SW 1271 (cell line): Measurements from ENCODE around the gene IRF8.
"Not testable (repeated sequence)": the region's sequence is repeated elsewhere in the genome, so short reads cannot be mapped to it uniquely, and the experiment has no call there.

ENCODE experiments used
- DNase-seq, 2 experiments: peaks; one replicate each; lab custom pipeline; 2025; lab: John Stamatoyannopoulos, UW

IRF8 gene, protein sequence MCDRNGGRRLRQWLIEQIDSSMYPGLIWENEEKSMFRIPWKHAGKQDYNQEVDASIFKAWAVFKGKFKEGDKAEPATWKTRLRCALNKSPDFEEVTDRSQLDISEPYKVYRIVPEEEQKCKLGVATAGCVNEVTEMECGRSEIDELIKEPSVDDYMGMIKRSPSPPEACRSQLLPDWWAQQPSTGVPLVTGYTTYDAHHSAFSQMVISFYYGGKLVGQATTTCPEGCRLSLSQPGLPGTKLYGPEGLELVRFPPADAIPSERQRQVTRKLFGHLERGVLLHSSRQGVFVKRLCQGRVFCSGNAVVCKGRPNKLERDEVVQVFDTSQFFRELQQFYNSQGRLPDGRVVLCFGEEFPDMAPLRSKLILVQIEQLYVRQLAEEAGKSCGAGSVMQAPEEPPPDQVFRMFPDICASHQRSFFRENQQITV

DNA sequence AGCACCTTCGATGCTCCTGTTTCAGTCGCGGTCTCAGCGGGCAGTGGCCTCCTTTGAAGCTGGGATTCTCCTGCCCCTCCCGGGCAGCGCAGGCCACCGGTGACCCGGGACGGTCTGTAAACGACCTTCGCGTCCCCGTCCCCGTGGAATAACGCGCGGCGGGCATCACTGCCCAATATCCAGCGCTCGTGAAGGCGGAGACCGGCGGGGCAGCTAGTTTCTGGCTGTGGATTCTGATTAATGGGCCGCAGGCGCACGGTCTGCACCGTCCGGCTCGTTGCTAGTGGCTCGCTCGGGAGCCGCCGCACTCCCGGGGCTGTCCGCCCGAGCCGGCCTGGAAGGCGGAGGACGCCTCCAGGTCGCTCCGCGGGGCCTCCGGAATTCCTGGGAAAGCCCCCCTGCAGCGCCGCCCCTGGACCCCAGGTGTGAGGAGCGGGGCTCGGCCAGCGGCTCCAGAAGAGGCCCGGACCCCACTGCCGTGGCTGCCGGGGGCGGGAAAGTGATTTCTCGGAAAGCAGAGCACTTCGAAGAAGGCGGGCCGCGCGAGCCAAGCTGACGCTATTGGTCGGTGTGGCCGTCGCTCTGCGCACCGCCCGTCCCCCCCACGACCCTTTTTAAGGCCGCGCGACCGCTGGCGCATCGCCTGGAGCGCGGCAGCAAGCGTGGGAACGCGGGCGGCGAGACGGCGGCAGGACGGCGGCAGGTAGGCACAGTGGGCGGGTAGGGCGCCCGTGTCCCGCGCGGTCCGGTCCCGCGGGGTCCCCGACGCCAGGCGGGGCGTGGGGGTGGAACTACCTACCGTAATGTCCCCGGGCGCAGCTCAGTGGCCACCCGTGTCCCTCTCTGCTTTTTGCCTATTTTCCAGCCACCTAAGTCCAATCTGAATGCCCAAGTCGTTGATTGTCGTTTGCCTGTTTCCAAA, at the start of gene IRF8:
TSS of gene IRF8 (plus strand) at position 642 of the 922 bp plus-strand sequence. CDS start 3,854 bp downstream, outside the sequence.
- DNase-seq, result no peak

DNA sequence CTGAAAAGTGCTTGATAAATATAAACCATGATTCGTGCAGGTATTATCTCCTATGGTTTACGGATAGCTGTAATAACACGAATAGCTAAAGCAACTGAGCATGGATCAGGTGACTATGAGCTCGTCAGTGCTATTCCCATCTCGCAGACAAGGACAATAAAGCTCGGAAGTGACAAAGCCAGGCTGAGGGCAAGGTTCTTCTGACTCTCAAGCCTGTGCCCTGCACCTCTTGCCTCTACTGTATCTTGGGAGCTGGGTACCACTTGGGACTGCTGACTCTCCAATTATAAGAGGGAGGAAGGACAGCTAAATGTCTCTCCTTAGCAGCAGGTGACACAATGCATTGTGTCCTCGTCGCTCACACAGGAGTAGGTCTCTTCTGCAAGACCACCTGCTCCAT, 49.6 kb upstream of the IRF8 start:
- no peak for DNase-seq

DNA sequence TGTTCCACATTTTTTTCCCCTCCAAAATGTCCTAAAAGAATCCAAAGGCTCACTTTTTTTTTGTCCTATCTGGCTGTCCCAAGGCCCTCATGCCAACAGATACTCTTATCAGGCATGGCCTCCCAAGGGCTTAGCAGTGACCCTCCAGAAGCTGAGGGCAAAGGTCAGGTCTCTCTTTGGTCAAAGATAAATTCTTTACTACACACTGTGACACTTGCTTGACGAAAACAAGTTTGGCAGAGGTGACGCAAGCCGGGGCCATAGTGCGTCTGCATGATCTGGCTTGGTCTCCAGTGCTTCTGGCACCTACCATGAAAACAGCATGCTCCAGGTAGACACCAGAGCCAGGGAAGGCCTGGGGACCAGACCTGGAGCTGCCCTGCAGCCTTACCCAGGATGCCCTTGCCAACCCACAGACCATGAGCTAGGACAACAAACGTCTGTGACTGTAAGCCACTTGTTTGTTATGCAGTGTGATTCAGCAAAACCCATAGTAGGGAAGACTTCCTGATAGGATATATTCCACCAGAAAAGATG, 48.5 kb upstream of the IRF8 start:
- no peak for DNase-seq

DNA sequence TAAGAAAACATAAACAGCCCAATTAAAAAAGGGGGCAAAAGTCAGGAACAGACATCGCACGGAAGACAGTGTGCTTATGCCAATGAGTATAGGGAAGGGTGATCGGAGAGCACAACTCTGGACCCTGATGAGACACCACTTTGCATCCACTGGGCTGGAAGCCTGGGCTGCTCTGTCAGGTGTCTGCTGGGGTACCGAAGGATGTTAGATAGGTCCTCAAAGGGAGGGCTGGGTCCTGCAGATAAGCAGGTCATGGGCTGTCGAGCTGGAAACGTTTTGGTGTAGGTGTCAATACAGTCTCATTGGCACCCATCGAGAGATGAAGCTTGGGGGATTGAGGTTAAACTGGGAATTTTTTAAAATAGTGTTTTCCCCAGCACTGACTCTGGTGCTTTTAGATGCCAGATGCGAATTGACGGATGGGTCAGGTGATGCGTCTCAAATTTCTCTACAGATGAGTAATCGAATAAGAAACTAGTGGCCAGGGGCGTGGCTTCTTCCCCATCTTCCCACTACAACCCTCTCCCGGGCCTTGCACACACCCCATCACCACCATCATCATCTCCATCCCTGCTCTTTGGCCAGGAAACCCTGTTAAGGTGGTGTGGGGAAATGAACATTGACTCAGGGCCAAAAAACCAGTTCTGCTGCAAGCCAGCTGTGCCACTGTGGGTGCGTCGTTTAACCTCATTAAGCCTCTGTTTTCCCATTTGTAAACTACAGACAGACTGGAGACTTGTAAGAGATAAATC, 47.8 kb upstream of the IRF8 start:
- no peak for DNase-seq

DNA sequence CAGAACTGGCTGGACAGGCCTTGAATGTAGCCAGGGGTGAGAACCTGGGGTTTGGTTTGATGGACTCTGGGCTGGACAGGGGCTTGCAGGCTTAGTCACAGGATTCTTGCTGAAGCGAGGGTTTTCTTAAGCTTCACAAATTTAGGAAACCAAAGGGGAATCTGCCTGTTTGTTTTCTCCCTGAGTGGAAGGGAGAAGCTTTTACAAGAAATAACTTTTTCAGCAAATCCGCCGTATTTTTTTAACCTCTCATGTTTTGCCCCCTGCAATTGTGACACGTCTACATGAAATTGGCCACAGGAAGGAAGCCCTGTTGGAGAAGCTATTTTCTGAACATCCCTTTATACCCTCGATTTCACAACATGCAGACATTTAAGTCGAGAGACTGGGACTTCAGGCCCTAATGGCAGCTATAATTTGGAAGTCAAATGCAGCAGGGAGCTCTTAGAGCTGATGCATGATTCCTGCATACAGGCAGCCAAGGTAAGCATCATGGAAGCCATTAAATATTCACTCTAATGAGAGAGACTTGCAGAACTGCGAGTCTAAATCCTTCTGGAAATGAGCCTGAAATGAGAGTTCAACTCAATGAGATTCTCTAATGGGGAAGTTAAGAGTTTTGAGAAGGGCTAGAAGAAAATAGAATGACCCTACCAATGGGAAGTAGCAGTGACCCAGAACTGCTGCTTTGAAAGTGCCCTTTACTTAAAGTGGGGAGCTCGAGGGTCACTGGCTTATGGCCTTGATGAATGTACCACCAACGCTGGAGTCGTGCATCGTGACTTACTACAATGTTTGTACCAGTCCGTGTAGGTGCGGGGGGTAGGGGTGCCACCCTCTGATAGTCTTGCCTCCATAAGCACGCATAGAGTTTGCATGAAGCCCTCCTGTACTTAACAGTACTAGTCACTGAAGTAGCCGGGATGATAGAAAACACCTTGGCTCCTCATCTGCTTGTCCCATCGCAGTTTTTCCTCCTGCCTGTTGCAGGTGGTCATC, 45.1 kb upstream of the IRF8 start:
- no peak for DNase-seq

DNA sequence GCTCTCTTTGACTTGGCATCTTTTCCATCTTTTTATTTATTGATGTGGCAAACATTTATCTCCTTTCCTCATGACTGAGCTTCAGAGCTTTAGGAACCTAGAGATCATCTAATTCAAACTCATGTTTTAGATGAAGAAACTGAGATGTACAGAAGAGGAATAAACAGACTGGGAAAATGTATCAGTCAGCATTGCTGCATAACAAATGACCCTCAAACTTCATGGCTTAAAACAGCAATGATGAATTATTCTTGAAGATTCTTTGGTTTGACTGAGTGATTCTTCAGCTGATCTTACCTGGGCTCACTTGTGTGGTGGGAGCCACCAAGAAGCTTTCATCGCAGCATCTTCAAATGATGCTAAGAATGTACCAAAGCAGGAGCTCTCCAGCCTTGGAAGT, 44.0 kb upstream of the IRF8 start:
- DNase-seq, result no peak

DNA sequence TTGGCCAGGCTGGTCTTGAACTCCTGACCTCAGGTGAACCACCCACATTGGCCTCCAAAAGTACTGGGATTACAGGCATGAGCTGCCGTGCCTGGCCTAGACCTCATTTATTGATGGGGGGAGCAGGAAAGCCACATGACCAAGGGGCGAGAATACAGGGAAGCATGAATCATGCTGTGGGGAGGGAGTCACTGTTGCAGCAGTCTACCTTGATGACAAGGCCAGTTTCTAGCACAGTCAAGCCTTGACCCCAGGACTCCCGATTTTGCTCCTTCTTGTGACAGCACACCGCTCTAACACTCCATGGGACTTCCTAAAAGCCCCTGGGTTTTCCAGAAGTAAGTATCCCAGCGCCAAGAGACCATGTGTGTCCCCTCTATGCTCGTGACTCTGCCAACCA, 42.9 kb upstream of the IRF8 start:
- no peak for DNase-seq

DNA sequence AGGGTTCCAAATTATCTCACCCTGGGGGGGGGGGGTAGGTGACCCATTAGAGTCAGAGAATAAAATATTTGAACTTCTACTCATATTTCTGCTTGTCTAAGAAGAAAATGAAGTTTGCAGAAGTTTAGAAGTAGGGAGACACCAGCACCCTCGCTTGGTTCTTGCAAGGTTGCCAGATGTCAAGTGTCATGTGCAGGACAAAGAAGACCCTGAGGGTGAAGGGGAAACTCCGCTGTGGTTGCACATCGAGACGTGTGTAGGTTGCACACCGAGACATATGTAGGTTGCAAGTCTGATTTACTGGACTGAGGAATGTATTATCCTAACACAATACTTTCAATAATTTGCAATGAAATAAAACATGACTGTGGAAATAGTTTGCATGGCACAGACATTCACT, 42.4 kb upstream of the IRF8 start:
- DNase-seq, result no peak

DNA sequence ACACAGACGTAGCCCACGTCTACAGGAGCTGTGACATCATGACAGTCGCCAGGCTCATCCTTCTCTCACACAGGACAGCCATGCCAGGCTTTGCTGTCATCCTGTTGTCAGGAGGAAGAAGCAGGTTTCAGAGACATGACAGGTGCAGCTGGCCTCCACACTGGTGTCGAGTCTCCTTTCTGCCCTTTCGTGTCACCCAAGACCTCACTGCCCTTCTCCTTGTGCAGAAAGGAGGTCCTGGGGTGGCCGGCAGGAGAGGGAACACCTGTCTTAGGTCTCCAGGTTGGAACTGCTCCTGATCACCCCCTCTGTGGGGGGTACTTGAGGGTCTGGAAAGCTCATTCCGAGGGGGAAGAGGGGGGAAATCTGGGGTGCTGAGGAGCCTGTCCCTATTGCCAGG, 41.6 kb upstream of the IRF8 start:
- DNase-seq, result no peak

DNA sequence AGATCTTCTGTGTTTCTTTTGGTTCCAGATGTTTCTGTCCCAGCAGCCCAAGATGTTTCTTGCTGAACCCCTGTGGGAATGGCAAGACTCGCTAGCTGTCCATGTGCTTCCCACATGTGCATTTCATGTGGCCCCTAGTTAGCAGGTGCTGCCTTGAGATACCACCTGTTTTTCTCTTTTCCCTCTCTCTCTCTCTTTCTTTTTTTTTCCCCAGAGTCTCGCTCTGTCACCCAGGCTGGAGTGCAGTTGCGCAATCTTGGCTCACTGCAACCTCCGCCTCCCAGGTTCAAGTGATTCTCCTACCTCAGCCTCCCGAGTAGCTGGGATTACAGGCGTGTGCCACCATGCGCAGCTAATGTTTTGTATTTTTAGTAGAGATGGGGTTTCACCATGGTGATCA, 40.4 kb upstream of the IRF8 start:
- DNase-seq, result not testable (repeated sequence)

DNA sequence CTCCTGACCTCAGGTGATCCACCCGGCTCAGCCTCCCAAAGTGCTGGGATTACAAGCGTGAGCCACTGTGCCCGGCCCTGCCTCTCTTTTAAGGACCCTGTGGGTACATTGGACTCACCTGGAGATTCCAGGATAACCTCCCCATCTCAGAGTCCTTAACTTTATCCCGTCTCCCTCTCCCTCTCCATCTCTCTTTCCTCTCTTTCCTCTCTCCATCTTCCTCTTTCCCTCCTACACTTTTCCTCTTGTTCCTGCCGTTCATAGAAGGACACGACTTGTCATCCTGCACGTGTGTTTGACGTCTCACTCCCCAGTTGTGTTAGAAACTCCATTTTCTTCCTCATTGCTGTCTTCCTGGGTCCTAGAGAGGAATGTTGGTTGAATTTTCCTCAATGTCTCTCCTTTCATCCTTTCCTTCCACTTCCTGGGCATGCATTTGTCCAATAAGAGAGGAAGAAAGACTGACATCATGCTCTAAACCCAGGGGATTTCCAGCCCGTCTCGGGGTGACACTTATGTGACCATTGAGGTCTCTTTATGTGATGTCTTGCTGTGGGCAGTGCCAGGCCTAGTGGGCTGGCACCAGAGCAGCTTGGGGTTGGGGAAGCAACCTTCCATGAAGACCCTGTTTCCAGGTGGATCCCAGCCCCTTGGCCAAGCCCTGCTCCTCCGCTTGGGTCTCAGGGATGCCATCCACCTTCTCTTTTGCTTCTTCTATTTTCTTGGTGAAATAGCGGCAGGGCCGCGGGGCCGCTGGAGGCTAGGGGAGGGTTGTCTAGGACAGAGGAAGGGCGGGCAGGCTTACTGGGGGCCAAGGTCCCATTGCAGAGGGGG, 39.8 kb upstream of the IRF8 start:
- DNase-seq, result no peak

DNA sequence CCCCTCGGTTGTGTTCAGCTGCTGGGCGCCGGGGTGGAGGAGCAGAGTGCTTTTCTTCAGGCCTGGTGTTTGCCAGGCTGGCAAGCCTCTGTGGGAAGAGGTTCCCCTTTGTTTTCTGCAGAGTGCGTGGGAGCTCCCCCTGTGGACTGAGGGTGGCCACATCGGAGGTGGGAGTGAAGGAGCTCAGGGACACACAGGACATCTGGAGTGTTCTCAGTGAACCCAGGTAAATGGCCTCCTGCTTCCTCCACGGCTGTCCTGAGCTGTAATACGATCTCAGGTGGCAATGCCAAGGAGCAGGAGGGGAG, 39.2 kb upstream of the IRF8 start:
- no peak for DNase-seq

DNA sequence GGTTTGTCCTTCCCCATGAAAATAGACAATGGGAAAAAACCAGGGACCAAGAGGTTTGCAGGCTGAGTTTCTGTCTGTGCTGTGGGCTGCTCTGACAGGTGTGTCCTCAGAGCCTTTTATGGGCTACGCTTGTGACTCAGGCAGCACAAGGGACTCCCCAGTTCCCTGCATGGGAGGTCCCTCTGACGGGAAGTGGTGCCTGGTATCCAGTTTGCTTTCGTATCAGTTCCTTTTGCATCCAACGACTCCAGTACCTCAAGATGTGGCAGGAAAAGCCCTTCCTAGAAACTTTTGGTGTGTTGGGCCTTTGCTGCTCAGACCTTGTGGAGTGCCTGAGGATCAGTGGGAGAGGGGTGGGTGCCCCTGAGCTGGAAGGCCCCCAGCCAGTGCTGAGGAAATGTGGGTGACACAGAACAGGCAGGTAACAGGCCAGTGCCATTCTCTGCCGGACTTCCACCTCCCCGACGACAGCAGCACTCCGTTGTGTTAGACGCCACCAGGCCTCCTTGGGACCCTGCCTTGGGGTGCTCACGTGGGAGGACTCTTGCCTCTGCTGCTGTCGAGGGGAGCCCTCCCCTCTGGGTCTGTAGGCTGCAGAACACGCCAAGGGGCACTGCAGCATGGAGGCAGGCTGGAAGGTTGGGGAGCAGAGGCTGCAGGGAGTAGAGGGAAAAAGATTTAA, 38.4 kb upstream of the IRF8 start:
- DNase-seq, result no peak

DNA sequence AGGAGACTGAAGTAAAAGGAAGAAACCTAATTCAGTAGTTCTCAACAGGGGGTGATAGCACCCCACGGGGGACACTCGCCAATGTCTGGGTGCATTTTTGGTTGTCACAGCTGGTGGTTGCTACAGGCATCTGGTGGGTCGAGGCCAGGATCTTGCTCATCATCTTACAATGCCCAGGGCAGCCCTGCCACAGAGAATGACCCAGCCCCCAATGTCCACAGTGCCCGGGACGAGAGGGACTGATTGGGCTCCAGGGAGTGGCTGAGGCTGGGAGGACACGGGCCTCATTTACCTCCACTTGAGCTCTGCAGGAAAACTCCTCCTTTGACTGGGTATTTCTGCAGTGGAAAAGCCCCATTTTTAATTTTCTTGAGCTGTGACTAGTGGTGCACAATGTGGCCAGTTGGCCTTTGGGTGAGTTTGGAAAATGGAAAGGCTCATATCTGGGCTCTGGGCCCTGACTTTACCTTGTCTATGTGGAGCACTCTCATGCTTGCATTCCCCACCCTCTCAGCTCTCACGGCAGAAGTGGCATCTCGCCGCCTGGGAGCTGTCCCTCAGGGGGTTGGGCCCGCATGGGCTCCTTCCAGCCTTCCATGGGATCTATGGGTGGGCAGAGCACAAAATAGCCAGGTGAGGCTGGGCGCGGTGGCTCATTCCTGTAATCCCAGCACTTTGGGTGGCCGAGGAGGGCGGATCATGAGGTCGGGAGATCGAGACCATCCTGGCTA, 37.7 kb upstream of the IRF8 start:
- no peak for DNase-seq

DNA sequence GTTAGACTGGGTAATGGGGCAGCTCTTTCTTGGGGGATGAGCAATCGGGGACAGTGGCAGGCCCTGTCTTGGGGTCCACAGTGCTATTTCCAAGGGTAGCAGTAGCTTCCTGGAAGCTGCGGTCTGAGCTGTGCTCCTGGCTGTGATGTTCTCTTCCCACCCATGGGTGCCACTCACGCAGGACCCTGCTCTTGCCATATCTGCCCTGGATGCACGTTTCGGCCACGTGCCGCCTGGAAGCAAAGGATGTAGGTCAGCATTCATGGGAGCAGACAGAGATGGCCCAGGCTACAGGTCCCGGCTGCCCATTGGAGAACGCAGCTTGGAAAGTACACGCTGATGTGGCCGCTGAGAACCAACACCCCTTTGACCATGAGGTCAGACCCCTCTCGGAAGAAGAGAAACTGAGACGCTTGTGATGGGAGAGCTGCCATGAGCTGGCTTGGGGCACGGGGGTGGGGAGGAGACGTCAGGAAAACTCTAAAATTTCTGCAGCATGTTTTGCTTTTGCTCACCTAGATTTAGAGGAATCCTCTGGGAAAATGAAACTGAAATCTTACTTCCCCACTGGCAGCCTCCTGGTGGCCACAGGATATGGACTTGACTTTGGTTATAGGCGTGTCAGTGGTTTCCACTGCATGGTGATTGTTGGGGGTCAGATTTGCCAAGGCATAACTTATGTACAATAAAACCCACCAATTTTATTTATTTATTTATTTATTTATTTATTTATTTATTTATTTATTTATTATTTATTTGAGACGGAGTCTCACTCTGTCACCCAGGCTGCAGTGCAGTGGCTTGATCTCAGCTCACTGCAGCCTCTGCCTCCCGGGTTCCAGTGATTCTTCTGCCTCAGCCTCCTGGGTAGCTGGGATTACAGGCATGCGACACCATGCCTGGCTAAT, 36.2 kb upstream of the IRF8 start:
- no peak for DNase-seq

DNA sequence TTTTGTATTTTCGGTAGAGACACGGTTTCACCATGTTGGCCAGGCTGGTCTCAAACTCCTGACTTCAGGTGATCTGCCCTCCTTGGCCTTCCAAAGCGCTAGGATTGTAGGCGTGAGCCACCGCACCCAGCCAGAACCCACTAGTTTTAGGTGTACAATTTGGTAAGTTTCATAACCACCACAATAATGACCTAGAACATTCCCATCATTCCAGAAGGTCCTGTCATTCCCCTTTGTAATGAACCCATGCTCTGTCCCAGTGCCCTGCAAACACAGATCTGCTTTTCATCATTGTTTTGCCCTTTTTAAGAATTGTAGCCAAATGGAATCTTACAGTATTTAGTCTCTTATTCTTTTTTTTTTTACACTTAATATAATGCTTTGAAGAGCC, 35.6 kb upstream of the IRF8 start:
- DNase-seq, result peak in 1 of 2 experiments; percentile 17

DNA sequence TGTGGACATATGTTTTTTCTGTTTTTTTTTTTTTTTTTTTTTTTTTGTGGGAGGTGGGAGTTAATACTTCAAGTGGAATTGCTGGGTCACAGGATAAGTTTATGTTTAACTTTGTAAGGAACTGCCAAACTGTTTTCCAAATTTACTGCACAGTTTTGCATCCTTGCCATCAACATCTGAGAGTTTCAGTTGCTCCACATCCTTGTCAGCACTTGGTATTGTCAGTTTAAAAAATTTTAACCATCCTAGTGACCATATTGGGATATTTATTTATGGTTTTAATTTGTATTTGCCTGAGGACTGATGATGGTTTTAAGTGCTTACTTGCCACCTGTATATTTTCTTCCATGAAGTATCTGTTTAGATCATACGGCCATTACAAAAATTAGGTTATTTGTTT, 34.0 kb upstream of the IRF8 start:
- DNase-seq, result no peak

DNA sequence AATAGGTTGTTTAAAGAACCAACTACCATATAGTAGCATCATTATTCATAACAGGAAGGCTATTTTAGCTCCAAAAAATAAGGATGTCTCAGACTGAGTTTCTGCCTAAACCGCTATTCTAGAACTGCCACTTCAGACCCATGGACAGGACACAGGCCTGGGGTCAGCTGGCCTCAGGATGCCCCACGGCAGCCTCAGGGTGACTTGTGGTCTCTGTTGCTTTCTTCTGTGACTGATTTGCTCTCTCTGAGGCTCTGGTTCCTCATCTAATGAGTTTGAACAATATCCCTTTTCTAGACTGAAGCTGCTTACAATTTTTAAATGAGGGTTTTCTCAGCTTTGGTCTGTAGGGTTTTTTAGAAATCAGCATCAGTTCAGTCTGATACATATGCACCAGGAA, 31.8 kb upstream of the IRF8 start:
- no peak for DNase-seq
